Activated B cell treated with CpG ODN at 0.5 μM for 24 hours (primary cell): ENCODE results near the gene SGSH. TPM values are rescaled to one million over a fixed set of nuclear protein-coding genes. Genes with fewer than 3 reads are reported as not detected.
"Not testable (repeated sequence)": the region's sequence is repeated elsewhere in the genome, so short reads cannot be mapped to it uniquely, and the experiment has no call there.

Source experiments
- ATAC-seq: fragments of 200-7000 bp; cut with Tn5 transposase; one replicate; pipeline ENCODE4 v1.10.0; 2021; ENCODE audit warnings: low read depth, mild to moderate bottlenecking, moderate library complexity
- CTCF ChIA-PET: fragments of 350-600 bp; sonication (Branson Sonifier 250); formaldehyde crosslinking; loops from one replicate; lab custom pipeline; 2021; ENCODE audit warnings: antibody characterized with exemption; lab: Charles Lee
- POLR2A ChIA-PET: fragments of 350-600 bp; sonication (Branson Sonifier 250); formaldehyde crosslinking; loops from one replicate; lab custom pipeline; 2021; ENCODE audit warnings: antibody characterized with exemption; lab: Charles Lee
- DNase-seq: peaks from one replicate; pipeline ENCODE4 v3.0.0; 2022
- H3K27ac Mint-ChIP-seq: one replicate; pipeline ENCODE4 v1.8.0; 2020; ENCODE audit warnings: mixed read lengths
- H3K27me3 Mint-ChIP-seq: one replicate; pipeline ENCODE4 v1.8.0; 2021; ENCODE audit warnings: mixed read lengths
- H3K36me3 Mint-ChIP-seq: one replicate; pipeline ENCODE4 v1.8.0; 2021; ENCODE audit warnings: low read depth, mixed read lengths
- H3K4me1 Mint-ChIP-seq: one replicate; pipeline ENCODE4 v1.8.0; 2021; ENCODE audit warnings: mixed read lengths
- H3K4me3 Mint-ChIP-seq: one replicate; pipeline ENCODE4 v1.8.0; 2020; ENCODE audit warnings: mild to moderate bottlenecking, mixed read lengths
- H3K9me3 Mint-ChIP-seq: one replicate; pipeline ENCODE4 v1.8.0; 2020; ENCODE audit warnings: mixed read lengths
- CTCF ChIP-seq: fragments of 200-600 bp; IDR thresholded peaks from one replicate; pipeline ENCODE4 v1.8.0; 2022; ENCODE audit warnings: antibody characterized with exemption, mild to moderate bottlenecking
- intact Hi-C: fragments of 100-400 bp; cut with micrococcal nuclease; formaldehyde crosslinking; loops from one replicate; pipeline ENCODE4 v1.15.1; 2024
- total RNA-seq: library from RNA; stranded (reverse); gene quantifications from 2 replicates; pipeline ENCODE4 v1.2.3, GENCODE V29; 2022

SGSH gene
- total RNA-seq, 1 donor from 2014 or later, result 41.3 TPM

DNA sequence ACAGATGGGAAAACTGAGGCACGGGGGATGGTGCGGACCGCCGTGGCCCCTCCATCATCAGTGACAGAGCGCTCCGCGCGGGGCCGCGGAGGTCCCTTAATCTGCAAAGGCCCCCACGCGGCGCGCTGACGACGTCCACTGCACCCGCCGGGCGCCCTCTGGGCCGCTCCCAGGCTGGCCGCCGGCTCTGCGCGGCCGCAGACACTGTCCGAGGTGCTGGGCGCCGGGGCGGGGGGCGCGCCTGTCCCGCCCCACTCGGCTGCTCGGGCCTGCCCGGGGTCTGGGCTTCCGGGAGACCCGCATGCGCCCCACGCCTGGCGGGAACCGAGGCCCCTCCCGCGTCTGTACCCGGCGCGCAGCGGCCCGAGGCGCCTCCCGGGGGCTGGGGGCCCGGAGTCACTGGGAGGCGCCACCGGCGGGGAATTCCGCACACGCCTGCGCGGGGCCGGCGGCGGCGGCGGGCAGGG is 40.0 kb upstream of the SGSH start:
- TF ChIP-seq CTCF, result no peak
- peak overlapping the region; percentile 94 for H3K27ac Mint-ChIP-seq
- H3K27me3 Mint-ChIP-seq, result no peaks in the 10 kb centered on the region
- H3K9me3 Mint-ChIP-seq, result no peaks in the 10 kb centered on the region
- H3K36me3 Mint-ChIP-seq, result peaks cover 7% of the 10 kb centered on the region
- peak overlapping the region; percentile 89 for H3K4me3 Mint-ChIP-seq
- intact Hi-C loops, result loop anchor here (5.0 kb wide), 3 partner anchors 158 to 977 kb away; partner anchors contain the start of genes CEP131, GAA, NDUFAF8 and TEPSIN
- DNase-seq (peak; percentile 76), ATAC-seq (peak; percentile 59)
- POLR2A ChIA-PET, result interaction anchor here (1.0 kb wide), 1 partner anchor 40 kb away, joined by 5 read pairs; the partner anchor contains the start of genes SGSH and SLC26A11
- CTCF ChIA-PET, result no interaction called here
- H3K4me1 Mint-ChIP-seq, result peaks cover 63% of the 10 kb centered on the region

GRCh38 chr17:80259457-80260068 is 39.4 kb upstream of the SGSH start:
- Mint-ChIP-seq H3K36me3 (peaks cover 4% of the 10 kb centered on the region), H3K4me1 (peaks cover 63% of the 10 kb centered on the region), H3K27me3 (no peaks in the 10 kb centered on the region), H3K4me3 (peak overlapping the region; percentile 89), H3K9me3 (no peaks in the 10 kb centered on the region), H3K27ac (peak overlapping the region; percentile 94)
- ChIA-PET CTCF (no interaction called here), POLR2A (interaction anchor here (0.6 to 1.0 kb wide), 3 partner anchors 13 to 1567 kb away, joined by 3 to 9 read pairs (median 3); no protein-coding TSS in a partner anchor)
- no peak for DNase-seq
- no peak for ATAC-seq
- no peak for TF ChIP-seq CTCF
- intact Hi-C loops, result loop anchor here (5.0 to 10.0 kb wide), 4 partner anchors 157 to 978 kb away; partner anchors contain the start of genes CEP131, GAA, NDUFAF8 and TEPSIN

DNA sequence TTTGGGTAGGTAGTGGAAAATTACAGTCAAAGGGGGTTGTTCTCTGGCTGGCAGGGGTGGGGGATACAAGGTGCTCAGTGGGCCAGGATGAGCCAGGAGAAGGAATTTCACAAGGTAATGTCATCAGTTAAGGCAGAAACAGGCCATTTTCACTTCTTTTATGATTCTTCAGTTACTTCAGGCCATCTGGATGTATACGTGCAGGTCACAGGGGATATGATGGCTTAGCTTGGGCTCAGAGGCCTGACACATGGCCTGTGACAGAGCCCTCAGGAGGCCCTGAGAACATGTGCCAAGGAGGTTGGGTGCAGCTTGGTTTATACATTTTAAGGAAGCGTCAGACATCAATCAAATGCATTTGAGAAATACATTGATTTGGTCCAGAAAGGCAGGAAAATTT is 38.2 kb upstream of the SGSH start:
- H3K9me3 Mint-ChIP-seq, CTCF ChIA-PET, H3K27me3 Mint-ChIP-seq, H3K36me3 Mint-ChIP-seq, ATAC-seq, DNase-seq: not testable (repeated sequence)
- peak overlapping the region; percentile 52 for H3K4me3 Mint-ChIP-seq
- H3K4me1 Mint-ChIP-seq, result peaks cover 59% of the 10 kb centered on the region
- intact Hi-C loops, result loop anchor here (10.0 kb wide), 1 partner anchor 253 kb away; no protein-coding TSS in a partner anchor
- H3K27ac Mint-ChIP-seq, result peak overlapping the region; percentile 94
- POLR2A ChIA-PET, result interaction anchor here (0.5 kb wide), 1 partner anchor 9 kb away, joined by 3 read pairs; no protein-coding TSS in a partner anchor

GRCh38 chr17:80257716-80258213 is 37.6 kb upstream of the SGSH start:
- no peak for DNase-seq
- peaks cover 57% of the 10 kb centered on the region for H3K4me1 Mint-ChIP-seq
- peak overlapping the region; percentile 94 for H3K27ac Mint-ChIP-seq
- ChIA-PET POLR2A (interaction anchor here (0.5 kb wide), 1 partner anchor 9 kb away, joined by 3 read pairs; no protein-coding TSS in a partner anchor), CTCF (no interaction called here)
- intact Hi-C loops, result loop anchor here (10.0 kb wide), 1 partner anchor 253 kb away; no protein-coding TSS in a partner anchor
- H3K4me3 Mint-ChIP-seq, result no peak overlapping the region
- no peaks in the 10 kb centered on the region for H3K36me3 Mint-ChIP-seq
- ATAC-seq, result no peak
- no peaks in the 10 kb centered on the region for H3K27me3 Mint-ChIP-seq
- TF ChIP-seq CTCF, result no peak
- no peaks in the 10 kb centered on the region for H3K9me3 Mint-ChIP-seq

DNA sequence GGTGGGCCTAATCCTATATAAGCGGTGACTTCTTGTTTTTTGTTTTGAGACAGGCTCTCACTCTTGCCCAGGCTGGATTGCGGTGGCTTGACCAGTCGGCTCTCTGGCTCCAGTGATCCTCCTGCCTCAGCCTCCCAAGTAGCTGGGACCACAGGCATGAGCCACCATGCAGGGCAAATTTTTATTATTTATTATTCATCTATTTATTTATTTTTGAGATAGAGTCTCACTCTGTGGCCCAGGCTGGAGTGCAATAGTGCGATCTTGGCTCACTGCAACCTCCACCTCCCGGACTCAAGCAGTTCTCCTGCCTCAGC is 35.9 kb upstream of the SGSH start:
- Mint-ChIP-seq H3K27ac (no peak overlapping the region), H3K36me3 (no peaks in the 10 kb centered on the region), H3K27me3 (no peaks in the 10 kb centered on the region), H3K9me3 (no peaks in the 10 kb centered on the region), H3K4me1 (peaks cover 44% of the 10 kb centered on the region), H3K4me3 (no peak overlapping the region)
- intact Hi-C loops, result loop anchor here (10.0 kb wide), 1 partner anchor 251 kb away; no protein-coding TSS in a partner anchor
- ChIA-PET CTCF (no interaction called here), POLR2A (interaction anchor here (1.2 kb wide), 1 partner anchor 79 kb away, joined by 4 read pairs; no protein-coding TSS in a partner anchor)
- no peak for DNase-seq
- no peak for TF ChIP-seq CTCF
- no peak for ATAC-seq
